ENCODE measurements around the gene ZFAND3.

The ZFAND3 gene, protein sequence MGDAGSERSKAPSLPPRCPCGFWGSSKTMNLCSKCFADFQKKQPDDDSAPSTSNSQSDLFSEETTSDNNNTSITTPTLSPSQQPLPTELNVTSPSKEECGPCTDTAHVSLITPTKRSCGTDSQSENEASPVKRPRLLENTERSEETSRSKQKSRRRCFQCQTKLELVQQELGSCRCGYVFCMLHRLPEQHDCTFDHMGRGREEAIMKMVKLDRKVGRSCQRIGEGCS

DNA sequence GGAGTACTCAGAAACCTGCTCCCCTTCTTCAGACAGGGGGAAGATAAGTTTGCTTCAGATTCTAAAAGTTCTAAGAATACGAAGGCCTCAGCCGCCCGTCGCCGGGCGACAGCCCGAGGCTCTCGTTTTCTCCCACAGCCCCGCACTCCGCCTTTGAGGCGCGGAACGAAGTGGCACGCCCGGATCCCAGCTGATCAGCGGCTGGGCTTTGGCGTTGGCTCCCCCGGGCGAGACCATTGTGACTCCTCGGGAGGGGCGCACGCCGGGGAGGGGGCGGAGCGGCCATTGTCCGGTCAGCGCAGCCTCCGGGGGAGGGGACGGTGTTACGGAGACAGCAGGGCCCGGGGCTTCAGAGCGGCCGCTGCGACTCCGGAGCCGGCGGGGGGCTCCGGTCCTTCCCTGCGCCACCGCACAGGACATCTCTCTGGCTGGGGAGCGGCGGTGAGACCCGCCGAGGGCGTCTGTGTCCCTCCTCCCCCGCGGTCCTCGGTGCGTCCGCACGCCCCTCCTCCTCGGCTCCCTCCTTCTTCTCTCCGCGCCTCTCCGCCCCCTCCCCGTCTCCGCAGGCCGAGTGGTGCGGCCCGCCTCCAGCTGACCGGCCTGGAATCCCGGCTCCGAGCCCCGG lies at the start of gene ZFAND3:
Gene ZFAND3, plus strand, starts transcription at position 551 of the 625 bp plus-strand sequence. CDS start 219 bp downstream, outside the sequence.
- peak; percentile 83 to 86 for DNase-seq (ENCODE audit: low read depth in 2 of 2, low spot score in 1 of 2)

DNA sequence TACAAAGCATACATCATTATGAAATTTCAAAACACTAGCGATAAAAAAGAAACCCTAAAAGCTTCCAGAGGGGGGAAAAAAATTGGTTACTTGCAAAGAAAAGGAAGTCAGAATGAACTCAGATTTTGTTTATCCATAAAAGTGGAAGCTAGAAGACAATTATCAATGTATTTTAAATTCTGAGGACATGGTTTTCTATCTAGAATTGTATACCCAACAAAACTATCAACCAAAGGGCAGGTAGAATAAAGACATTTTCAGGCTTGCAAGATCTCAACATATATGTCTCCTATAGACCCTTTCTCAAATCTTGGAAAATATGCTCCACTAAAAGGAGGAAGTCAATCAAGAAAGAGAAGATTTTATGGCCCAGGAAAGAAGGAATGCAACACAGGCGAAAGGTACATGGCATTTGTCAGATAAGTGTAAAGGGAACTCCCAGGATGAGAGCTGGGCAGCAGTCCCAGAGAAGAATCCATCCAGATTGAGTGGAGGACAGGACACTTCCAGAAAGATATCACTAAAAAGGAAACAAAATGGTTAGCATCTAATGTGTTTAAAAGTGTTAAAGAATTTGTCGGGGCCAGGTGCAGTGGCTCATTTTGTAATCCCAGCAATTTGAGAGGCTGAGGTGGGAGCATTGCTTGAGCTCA lies 45.4 kb upstream of the ZFAND3 start:
- no peak for DNase-seq (ENCODE audit: low read depth in 2 of 2, low spot score in 1 of 2)

DNA sequence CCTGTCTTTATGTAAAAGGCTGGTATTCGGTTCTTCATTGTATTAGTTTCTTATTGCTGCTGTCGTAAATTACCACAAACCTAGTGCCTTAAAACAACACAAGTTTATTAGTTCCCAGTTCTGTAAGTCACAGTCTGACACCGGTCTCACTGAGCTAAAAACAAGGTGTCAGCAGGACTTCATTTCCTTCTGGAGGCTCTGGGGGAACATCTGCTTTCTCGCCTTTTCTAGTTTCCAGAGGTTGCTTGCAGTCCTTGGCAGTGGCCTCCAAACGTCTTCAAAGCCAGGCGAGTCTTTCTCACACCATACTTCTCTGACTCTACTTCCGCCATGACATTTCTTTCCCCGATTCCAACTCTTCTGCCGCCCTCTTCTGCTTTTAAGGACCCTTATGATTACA lies 43.0 kb upstream of the ZFAND3 start:
- no peak for DNase-seq (ENCODE audit: low read depth in 2 of 2, low spot score in 1 of 2)

DNA sequence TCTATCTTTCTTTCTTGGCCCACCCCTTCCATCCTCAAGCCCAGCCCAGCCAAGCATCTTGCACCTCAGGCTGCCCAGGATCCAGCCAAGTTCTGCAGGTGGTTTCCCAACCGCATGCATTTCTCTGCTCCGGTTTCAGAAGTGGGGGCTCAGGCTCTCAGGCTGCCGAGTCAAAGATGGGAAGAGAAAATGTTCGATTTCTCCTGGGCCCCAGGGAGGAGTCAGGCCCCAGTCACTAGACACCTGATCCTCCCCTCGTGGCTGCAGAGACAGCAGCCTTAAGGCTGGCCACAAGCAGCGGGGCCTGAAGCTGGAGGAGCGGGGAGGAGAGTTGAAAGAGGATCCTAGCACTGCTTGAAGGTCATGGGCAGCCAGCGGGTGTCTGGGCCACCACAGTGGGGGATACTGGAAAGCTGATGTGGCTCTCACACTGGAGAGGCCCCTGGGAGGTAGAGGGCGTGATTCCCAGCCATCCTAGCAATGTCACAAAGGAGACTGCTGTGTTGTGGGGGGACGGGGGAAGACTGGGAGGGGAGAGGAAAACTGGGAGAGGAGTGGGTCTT lies 42.2 kb upstream of the ZFAND3 start:
- DNase-seq (ENCODE audit: low read depth in 2 of 2, low spot score in 1 of 2) = no peak

DNA sequence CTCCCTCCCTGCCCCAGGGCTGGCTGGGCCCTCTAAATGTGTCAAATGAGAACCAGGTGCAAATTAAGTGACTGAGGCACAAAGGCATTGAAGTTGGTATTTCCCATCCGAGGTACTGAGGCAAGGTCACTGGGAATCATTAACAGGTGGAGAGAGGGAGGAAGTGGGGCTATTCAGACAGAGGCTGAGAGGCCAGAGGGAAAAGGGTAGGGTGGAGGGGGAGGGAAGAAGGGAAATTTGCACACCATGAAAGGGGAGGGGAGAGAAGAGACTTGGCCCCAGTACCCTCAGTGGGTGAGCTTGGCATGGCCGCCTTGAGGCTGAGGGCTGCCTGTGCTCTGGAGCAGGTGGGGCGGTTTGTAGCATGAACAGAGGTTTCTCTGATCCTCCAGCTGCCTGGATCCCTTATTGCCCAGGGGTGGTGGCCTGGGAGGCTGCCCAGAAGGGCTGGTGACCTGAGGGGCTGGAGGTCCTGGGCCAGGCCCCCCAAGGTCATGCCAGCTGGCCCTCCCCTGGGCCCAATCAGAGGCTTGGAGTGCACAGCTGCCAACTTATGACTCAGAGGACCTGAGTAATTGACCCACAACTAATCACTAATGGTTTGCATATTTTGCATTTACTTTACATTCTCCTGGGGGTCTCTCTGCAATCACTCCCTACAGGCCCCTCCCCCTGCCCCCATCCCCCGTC lies 40.3 kb upstream of the ZFAND3 start:
- DNase-seq (ENCODE audit: low read depth in 2 of 2, low spot score in 1 of 2) = no peak

DNA sequence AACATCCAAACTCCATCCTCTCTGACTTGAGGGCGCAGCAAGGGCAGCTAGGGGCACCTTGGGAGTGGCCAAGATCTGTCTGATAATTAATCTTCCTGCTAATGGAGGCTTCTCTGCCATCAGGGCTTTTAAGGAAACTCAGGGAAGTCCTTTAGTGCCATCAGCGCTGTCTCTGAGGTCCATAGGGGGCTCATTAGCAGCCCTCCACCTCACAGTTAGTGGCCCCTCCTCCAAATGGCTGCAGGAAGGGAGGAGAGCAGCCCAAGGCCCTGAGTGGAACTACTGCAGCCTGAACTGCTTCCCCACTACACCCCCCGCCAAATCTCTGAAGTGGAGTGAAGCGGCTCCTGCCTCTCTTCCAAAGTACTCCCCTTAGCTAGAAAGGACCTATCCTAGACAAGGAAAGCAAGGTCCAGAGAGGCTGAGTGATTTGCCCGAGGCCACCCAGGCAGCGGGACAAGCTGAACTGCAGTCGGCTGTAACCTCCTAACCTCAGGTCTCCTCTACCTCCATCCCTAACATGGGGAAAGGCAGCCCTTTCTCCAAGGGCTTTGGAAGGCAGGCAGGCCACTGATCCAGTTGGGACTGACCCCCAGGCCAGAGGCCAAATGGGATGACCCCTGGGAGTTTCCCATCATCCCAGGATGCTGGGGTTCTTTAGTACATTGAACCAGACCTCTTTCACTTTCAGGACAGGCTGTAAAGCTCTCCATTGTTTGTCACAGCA lies 39.5 kb upstream of the ZFAND3 start:
- no peak for DNase-seq (ENCODE audit: low read depth in 2 of 2, low spot score in 1 of 2)

DNA sequence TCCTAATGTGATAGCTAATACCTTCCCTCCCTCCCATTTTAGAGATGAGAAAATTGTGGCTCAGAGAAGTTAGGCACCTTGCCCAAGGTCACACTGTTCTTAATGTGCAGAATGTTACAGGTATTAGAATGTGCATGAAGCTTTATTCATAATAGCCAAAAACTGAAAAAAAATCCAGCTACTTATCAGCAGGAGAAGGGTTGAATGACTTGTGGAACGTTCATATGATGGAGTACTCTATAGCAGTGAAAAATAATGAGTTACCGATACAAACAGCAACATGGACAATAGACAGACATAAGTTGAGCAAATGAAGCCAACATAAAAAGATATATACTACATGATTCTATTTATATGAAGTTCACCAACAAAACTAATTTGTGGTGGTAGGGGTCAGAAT lies 37.7 kb upstream of the ZFAND3 start:
- DNase-seq (ENCODE audit: low read depth in 2 of 2, low spot score in 1 of 2) = no peak

DNA sequence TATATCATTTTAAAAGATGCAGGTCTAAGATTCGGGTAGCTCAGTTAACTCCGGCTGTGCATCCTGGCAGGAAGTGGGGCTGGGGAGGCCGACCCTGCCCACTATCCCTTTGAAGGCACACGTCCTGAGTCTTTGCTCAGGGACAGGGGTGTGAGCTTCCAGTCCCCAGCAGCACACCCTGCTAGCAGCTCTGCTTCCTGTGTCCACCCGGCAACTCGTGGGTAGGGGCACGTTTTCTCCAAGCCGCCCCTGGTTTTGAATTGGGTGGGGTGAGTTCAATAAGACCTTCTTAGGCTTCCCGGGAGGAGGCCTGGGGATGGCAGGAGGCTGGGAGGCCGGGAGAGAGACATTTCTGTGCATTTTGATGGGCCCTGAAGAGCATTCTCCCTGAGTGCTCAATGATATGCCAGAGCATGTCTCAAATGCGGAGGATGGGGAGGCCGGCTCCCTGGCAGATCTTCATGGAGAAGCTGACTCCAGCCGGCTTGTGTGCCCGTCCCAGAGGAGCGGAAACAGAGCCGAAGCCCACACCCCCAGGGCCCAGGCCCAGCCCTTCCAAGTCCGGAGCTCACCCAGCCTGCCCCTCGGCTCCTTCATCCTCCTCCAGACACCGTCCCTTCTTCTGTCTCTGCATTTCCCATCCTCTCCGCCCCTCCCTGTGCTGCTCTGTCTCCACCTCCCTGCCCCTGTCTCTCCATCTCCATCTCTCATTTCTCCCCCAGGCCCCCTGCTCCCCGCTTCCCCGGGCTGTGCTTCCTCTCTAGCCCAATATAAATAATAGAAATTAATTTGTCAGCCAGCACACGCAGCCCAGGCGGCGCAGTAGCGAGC lies 36.3 kb upstream of the ZFAND3 start:
- no peak for DNase-seq (ENCODE audit: low read depth in 2 of 2, low spot score in 1 of 2)

DNA sequence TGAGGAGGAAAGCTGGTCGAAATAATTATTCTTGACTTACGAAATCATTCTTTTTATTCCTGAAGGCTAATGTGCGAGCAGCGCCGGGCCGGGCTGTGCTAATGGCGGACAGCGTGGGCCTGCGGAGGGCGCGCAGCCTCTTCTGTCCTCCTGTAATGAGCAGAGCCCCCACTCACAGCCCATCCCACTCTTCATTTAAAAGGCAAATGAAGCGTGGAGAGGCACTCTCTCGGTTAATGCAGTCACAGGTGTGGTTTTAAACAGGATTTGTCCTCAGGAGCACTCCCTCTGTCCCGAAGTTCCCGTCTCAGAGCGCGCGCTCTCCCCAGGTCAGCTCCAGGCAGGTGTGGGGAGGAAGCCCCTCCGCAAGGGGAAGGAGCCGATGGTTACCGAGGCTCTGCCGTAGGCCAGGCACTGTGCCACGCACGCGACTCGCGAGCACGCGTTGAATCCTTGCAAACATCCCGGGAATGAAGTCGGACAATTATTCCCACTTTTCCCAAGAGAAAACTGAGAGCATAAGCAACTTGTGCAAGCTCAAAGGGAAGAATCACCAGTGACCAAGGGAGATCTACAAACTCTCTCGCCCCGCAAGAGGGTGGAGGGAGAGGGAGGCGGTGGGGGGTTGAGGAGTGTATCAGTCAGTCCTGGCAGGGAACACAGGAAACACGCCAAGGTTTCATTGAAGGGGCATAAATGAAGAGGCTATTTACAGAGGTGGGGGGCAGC lies 35.5 kb upstream of the ZFAND3 start:
- no peak for DNase-seq (ENCODE audit: low read depth in 2 of 2, low spot score in 1 of 2)

DNA sequence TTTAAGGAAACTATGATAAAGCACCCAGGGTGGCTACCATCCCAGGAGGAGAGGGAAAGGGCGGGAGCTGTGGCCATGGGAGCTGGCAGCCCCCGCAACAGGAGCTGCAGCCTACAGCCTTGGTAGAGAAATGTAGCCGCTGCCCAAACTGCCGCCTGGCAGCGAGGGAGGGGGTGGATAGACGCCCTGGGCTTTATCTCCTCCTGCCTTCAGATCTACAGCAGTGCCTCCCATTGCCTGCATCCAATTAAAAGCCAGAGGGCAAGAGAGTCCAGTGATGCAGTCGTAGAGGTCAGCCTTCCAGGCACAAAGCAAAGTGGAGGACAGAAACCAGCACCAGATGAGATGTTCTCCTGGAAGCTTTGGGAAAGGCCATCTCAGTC lies 35.0 kb upstream of the ZFAND3 start:
- no peak for DNase-seq (ENCODE audit: low read depth in 2 of 2, low spot score in 1 of 2)

DNA sequence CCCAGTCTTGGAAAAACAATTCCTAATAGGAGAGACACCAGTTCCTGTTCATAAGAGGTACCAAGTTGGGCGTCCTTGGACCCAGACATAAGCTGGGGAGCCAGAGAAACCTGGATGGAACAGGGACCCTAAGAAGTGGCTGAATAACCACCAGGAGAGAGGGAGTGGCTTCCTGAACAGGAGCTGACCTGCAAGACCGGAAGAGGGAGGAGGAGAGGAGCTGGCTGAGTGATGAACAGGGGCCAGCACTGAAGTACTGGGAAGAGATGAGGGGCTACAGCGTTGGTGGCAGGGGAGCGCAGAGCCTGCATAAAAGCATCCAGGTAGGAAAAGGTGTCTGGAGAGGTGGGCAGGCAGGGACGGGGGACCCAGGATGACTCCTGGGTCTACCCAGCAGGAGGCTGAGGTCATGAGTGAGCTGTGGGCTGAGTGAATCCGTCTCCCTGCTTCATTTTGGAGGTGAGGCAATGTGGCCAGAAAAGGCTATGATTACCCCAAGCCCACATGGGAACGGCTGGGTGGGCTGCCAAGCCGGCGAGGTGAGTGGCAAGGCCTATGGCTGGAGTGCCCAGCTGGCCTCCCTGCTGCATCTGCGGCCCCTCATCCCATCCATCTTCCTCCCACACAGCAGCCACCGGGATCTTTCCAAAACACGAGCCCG lies 34.4 kb upstream of the ZFAND3 start:
- no peak for DNase-seq (ENCODE audit: low read depth in 2 of 2, low spot score in 1 of 2)

DNA sequence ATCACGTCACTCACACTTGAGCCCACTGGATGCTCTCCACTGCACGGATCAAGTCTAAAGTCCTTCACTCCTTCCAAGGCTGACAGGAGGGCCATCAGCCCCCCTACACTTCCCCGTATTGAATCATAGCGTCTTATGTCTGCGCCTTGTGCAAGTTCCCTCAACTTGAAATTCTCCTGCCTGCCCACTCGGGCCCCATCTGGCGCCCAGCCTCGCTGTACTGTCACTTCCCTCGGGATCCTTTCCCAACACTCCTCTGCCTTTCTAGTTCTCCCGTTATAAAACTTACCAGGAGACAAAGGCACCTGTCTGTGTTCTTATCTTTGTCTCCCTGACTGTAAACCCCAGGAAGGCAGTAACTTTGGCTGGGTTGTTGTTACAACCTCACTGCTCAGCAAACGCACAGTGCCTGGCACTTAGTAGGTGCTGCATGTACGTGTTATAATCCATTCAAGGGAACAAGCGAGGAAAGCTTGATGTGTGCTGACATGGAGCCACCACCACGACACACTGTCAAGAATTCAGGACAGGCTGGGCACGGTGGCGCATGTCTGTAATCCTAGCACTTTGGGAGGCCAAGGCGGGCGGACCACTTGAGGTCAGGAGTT lies 33.8 kb upstream of the ZFAND3 start:
- no peak for DNase-seq (ENCODE audit: low read depth in 2 of 2, low spot score in 1 of 2)

DNA sequence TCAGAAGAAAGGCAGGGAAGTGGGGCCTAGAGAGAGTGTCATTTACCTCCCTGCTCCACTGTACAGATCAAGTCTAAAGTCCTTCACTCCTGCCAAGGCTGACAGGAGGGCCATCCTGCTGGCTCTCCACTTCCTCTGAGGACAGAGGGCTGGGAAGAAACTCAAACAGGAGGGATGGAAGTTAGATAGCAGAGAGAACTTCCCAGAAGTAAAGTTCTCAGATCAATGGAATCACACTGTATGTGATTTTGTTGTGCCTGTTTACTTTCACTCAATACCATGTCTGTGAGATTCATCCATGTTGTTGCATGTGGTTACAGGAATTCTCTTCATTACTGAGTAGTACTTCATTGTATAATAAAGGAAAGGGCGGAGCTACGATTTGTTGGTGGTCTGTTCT lies 32.3 kb upstream of the ZFAND3 start:
- DNase-seq (ENCODE audit: low read depth in 2 of 2, low spot score in 1 of 2) = no peak

DNA sequence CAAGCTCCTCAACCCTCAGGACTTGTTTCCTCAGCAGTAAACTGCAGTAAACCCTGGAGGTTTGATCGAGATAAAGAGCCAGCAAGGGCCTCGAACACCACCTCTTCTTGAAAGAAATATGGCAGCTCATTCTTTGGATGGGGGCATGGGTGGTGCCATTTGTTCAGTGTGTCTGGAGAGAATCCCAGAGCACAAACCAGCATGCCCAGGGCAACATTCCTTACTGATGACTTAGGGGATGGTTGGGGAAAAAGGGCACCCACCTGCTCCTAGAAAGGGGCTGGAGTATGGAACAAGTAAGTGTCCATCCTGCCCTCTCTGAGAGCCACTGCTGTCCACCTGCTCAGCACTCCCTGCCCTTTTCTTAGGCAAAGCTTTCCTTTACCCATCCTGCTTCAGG lies 31.3 kb upstream of the ZFAND3 start:
- DNase-seq (ENCODE audit: low read depth in 2 of 2, low spot score in 1 of 2) = no peak

DNA sequence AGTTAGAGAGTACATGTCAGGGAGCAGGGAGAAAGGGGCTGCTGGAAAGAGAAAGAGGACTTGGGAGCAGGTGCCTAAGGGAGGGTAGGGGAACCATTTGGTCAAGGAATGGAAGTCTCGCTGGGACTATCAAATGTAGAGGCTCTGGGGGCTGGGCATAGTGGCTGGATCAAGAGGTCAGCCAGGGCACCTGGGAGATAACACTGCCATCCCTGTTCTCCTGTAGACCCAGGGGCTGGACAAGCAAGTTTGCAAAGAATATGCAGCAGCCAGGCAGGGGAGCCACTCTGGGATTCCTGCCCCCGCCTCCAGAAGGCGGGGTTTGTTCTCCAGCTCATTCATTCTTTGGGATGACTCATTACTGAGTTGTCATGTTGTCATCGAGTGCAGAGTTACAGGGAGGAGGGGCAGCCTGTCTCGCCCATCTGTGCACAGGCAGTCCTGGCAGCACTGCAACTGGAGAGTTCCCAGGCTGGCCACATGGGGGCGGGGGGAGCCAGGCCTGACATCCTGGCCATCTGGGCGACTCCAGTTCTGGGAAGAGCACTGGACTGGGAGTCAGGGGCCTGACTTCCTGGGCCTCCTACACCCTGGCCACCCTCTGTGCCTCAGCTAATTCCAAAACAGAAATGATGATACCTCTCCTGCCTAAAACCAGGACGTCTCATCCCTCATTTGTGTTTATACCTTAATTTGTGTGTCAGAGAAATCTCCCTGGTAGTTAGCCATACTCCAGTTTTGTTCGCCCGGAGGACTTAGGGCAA lies 28.2 kb upstream of the ZFAND3 start:
- peak; percentile 58 to 61 for DNase-seq (ENCODE audit: low read depth in 2 of 2, low spot score in 1 of 2)

DNA sequence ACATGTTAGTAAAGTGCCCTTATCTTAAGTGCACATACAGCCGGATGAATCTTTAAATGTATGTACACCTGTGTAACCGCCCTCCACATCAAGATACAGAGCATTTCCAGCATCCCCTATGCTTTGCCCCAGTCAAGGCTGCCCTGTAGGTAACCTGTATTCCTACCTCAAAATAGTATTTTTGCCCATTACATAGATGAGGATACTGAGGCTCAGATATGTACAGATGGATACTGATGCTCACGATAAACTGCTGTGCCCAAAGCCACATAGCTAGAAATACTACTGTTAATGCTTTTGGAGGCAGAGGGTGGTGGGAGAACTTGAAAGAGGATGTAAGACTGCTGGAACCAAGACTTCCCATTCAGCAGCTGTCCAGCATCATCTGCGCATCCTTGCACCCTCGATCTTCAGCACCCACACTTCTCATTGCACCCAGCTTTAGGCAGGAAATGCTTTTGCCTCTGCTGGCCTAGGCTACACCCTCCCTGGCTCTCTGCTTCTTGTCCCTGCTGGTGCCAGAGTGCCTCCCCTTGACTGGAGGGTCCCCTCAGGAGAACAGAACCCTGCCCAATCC lies 27.0 kb upstream of the ZFAND3 start:
- no peak for DNase-seq (ENCODE audit: low read depth in 2 of 2, low spot score in 1 of 2)

DNA sequence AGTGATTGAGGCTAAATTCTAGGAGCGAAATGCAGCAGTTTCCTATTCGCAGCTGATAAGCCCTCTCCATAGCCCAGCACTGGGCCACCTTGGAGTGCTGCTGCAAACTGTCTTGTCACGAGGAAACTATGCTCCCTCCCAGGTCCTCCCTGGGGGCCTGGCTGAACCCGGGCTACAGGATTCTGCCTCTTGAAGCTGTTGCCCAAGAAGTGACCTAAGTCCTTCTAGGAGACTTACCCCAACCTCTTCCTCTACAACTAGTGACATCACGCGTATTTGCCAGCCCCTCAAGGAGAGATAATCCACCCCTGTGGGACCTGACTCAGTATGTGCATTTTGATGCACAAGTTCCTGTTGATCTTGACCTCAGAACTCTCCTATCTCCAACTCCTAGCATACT lies 26.5 kb upstream of the ZFAND3 start:
- no peak for DNase-seq (ENCODE audit: low read depth in 2 of 2, low spot score in 1 of 2)

DNA sequence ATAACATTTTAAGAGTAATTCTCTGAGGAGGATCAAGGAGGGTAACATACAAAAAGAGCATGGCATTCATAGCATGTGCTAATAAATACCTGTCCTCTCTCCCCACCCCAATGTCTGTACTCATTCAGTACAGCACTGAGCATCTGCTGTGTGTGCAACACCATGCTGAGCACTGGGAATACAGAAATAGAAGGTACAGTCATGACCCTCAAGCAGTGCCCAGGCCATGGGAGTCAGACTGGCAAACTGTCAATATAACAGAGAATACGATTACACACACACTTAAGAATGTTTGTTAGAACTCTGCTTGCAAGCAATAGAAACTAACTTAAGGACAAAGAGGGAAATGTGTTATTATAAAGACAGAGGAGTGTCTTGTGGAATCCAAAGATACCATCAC lies 24.7 kb upstream of the ZFAND3 start:
- DNase-seq (ENCODE audit: low read depth in 2 of 2, low spot score in 1 of 2) = no peak

Measured in stimulated activated CD8-positive, alpha-beta memory T cell treated with anti-CD3 and anti-CD28 coated beads, Interleukin-4, amount 100 ng/mL, for 1 hour (primary cell).